ENCODE data around the gene CTDP1.

CTDP1 gene

GRCh38 chr18:79662034-79662433 lies 17.6 kb upstream of the CTDP1 start:
- H3K4me1 ChIP-seq (ENCODE audit: low read length): no peaks in the 10 kb centered on the region
- no peaks in the 10 kb centered on the region for H3K36me3 ChIP-seq (replicated peaks; ENCODE audit: insufficient read depth, low read length)
- no peaks in the 10 kb centered on the region for H3K9me3 ChIP-seq (replicated peaks; ENCODE audit: insufficient read depth, low read length)
- no peak overlapping the region for H3K27ac ChIP-seq (ENCODE audit: low read length)
- H3K4me3 ChIP-seq (ENCODE audit: low read length): no peak overlapping the region
- no peak overlapping the region for H3K4me2 ChIP-seq (ENCODE audit: low read depth, low read length)
- TF ChIP-seq EZH2 (optimal IDR thresholded peaks at IDR 0.05; ENCODE audit: low read depth, low read length) (no peak), CTCF (IDR thresholded peaks at IDR 0.05; ENCODE audit: low read length) (no peak), EZH2phosphoT487 (IDR thresholded peaks at IDR 0.05; ENCODE audit: low read length) (no peak)
- no peak overlapping the region for H2AFZ ChIP-seq (ENCODE audit: low read length)
- no peaks in the 10 kb centered on the region for H3K79me2 ChIP-seq (ENCODE audit: low read length)
- no peaks in the 10 kb centered on the region for H3F3A ChIP-seq (ENCODE audit: insufficient read depth, low read length)
- H3K27me3 ChIP-seq (replicated peaks; ENCODE audit: insufficient read depth, low read length): peaks cover 10% of the 10 kb centered on the region
- no peaks in the 10 kb centered on the region for H4K20me1 ChIP-seq (ENCODE audit: insufficient read depth, low read length)
- H3K9ac ChIP-seq (ENCODE audit: low read length): no peak overlapping the region
- no peak for DNase-seq
- H3K9me2 ChIP-seq (replicated peaks; ENCODE audit: insufficient read depth, low read length): no peaks in the 10 kb centered on the region

- no peaks in the 10 kb centered on the region for H3K79me2 ChIP-seq (ENCODE audit: low read length)
- H3K27me3 ChIP-seq (replicated peaks; ENCODE audit: insufficient read depth, low read length): peaks cover 10% of the 10 kb centered on the region
- no peak for DNase-seq
- no peaks in the 10 kb centered on the region for H3K9me3 ChIP-seq (replicated peaks; ENCODE audit: insufficient read depth, low read length)
- H3K36me3 ChIP-seq (replicated peaks; ENCODE audit: insufficient read depth, low read length): no peaks in the 10 kb centered on the region
- H3K9ac ChIP-seq (ENCODE audit: low read length): no peak overlapping the region
- H3K9me2 ChIP-seq (replicated peaks; ENCODE audit: insufficient read depth, low read length): no peaks in the 10 kb centered on the region
- no peaks in the 10 kb centered on the region for H4K20me1 ChIP-seq (ENCODE audit: insufficient read depth, low read length)
- H3K27ac ChIP-seq (ENCODE audit: low read length): no peak overlapping the region
- no peak overlapping the region for H2AFZ ChIP-seq (ENCODE audit: low read length)
- no peak overlapping the region for H3K4me3 ChIP-seq (ENCODE audit: low read length)
- H3K4me1 ChIP-seq (ENCODE audit: low read length): no peaks in the 10 kb centered on the region
- no peak overlapping the region for H3K4me2 ChIP-seq (ENCODE audit: low read depth, low read length)
- H3F3A ChIP-seq (ENCODE audit: insufficient read depth, low read length): no peaks in the 10 kb centered on the region
- TF ChIP-seq EZH2 (optimal IDR thresholded peaks at IDR 0.05; ENCODE audit: low read depth, low read length) (no peak), EZH2phosphoT487 (IDR thresholded peaks at IDR 0.05; ENCODE audit: low read length) (no peak), CTCF (IDR thresholded peaks at IDR 0.05; ENCODE audit: low read length) (no peak)
Observed at GRCh38 chr18:79662439-79662838, 17.2 kb upstream of the CTDP1 start.

GRCh38 chr18:79664525-79665125 lies 15.0 kb upstream of the CTDP1 start:
- H3K36me3 ChIP-seq (replicated peaks; ENCODE audit: insufficient read depth, low read length): no peaks in the 10 kb centered on the region
- H4K20me1 ChIP-seq (ENCODE audit: insufficient read depth, low read length): no peaks in the 10 kb centered on the region
- H3K4me3 ChIP-seq (ENCODE audit: low read length): no peak overlapping the region
- DNase-seq: no peak
- no peak overlapping the region for H3K27ac ChIP-seq (ENCODE audit: low read length)
- TF ChIP-seq EZH2 (optimal IDR thresholded peaks at IDR 0.05; ENCODE audit: low read depth, low read length) (no peak), EZH2phosphoT487 (IDR thresholded peaks at IDR 0.05; ENCODE audit: low read length) (no peak), CTCF (IDR thresholded peaks at IDR 0.05; ENCODE audit: low read length) (no peak)
- H3K79me2 ChIP-seq (ENCODE audit: low read length): no peaks in the 10 kb centered on the region
- H3K27me3 ChIP-seq (replicated peaks; ENCODE audit: insufficient read depth, low read length): peaks cover 10% of the 10 kb centered on the region
- H3K4me2 ChIP-seq (ENCODE audit: low read depth, low read length): no peak overlapping the region
- no peak overlapping the region for H2AFZ ChIP-seq (ENCODE audit: low read length)
- H3K4me1 ChIP-seq (ENCODE audit: low read length): no peaks in the 10 kb centered on the region
- H3K9me2 ChIP-seq (replicated peaks; ENCODE audit: insufficient read depth, low read length): no peaks in the 10 kb centered on the region
- H3K9ac ChIP-seq (ENCODE audit: low read length): no peak overlapping the region
- H3F3A ChIP-seq (ENCODE audit: insufficient read depth, low read length): no peaks in the 10 kb centered on the region
- H3K9me3 ChIP-seq (replicated peaks; ENCODE audit: insufficient read depth, low read length): no peaks in the 10 kb centered on the region

All from MM.1S (cell line).